A549 (cell line): Measurements from ENCODE around the gene LILRB3.

ENCODE experiments used
- NFE2L2 ChIP-seq: fragments of 150-350 bp; conservative IDR thresholded peaks from 2 replicates; pipeline ENCODE4 v1.6.1; 2014; ENCODE audit warnings: low read length
- SMC3 ChIP-seq: fragments of >200 bp; sonication (Bioruptor Twin); formaldehyde crosslinking; IDR thresholded peaks from 3 replicates; pipeline ENCODE4 v1.6.1; 2018; ENCODE audit warnings: inconsistent platforms

GRCh38 chr19:54196536-54196935 is 26.3 kb downstream of the LILRB3 start:
- TF ChIP-seq NFE2L2 (no peak), SMC3 (no peak)
